Stimulated activated CD4-positive, alpha-beta T cell treated with anti-CD3 and anti-CD28 coated beads, Interleukin-15, amount 100 ng/mL, for 24 hours (primary cell): ENCODE measurements around the gene HAPLN2.
A peak's percentile ranks its signal among the peaks of the same experiment; 100 is the strongest.

Experiments used
- DNase-seq: peaks from one replicate; pipeline ENCODE4 v3.0.0-alpha.2; 2020

HAPLN2 gene

GRCh38 chr1:156646738-156647211, 27.6 kb downstream of the HAPLN2 start:
- no peak for DNase-seq

- DNase-seq, result no peak
These were observed 28.1 kb downstream of the HAPLN2 start for GRCh38 chr1:156647351-156647750.

DNA sequence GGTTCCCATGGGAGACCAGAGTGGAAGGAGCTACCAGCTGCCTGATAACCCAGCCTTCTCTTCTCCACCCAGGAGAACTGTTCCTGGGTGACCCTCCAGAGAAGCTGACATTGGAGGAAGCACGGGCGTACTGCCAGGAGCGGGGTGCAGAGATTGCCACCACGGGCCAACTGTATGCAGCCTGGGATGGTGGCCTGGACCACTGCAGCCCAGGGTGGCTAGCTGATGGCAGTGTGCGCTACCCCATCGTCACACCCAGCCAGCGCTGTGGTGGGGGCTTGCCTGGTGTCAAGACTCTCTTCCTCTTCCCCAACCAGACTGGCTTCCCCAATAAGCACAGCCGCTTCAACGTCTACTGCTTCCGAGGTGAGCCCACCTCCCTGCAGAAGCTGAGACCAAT, 29.3 kb downstream of the HAPLN2 start:
- DNase-seq, result no peak

DNA sequence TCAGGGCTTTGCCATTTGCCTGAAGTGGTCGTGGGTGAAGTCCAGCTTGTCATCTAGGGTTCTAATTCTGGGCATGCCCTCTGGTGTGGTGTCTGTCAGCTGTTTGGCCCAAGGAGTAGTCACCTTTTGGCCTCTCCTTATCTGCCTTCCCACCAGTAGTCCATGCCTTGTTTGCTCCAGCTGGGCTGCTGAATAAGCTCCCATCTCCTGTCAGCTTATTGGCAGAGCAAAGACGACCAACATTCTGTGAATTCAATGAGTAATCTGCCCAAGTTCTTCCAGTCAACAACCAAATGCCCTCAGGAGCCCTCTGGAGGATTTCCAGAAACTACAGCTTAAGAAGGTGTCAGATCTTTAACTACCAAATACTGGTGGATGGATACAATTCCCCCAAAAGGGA, 29.7 kb downstream of the HAPLN2 start:
- DNase-seq, result no peak

DNA sequence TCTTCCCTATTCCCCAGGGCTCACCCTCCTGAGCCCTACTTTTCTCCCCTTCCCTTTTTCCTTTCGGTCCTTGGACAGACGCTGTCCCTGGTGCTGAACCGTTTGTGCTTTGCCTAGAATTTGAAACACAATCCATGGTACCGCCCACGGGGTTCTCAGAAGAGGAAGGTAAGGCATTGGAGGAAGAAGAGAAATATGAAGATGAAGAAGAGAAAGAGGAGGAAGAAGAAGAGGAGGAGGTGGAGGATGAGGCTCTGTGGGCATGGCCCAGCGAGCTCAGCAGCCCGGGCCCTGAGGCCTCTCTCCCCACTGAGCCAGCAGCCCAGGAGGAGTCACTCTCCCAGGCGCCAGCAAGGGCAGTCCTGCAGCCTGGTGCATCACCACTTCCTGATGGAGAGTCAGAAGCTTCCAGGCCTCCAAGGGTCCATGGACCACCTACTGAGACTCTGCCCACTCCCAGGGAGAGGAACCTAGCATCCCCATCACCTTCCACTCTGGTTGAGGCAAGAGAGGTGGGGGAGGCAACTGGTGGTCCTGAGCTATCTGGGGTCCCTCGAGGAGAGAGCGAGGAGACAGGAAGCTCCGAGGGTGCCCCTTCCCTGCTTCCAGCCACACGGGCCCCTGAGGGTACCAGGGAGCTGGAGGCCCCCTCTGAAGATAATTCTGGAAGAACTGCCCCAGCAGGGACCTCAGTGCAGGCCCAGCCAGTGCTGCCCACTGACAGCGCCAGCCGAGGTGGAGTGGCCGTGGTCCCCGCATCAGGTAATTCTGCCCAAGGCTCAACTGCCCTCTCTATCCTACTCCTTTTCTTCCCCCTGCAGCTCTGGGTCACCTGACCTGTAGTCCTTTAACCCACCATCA, 33.1 kb downstream of the HAPLN2 start:
- DNase-seq, result peak; percentile 41

DNA sequence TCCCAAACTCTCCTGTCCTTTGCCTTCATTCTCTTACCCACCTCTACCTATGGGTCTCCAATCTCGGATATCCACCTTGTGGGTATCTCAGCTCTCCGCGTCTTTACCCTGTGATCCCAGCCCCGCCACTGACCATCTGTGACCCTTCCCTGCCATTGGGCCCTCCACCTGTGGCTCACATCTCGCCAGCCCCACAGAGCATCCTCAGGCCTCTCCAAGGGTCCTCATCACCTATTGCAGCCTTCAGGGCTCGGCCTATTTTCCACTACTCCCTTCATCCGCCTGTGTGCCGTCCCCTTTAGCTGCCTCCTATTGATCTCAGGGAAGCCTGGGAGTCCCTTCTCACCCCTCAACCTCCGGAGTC, 33.8 kb downstream of the HAPLN2 start:
- DNase-seq, result no peak

DNA sequence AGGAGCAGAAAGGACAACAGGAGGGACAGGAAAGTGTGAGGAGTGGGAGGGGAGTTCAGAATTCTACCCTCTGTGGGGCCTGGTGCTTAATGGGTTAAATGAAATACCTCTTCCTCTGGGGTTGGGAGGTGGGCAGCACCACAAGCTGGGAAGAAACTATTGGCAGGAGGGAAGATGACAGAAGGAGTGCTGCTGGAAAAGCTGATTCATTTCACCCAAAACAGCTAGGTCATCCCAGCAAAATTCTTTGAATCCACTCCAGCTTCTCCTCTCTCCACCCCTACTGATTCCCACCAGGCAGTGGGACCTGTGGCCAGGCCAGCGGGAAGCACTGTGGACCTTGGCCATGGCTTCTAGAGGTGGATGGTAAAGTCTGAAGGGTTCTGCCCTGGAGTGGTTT, 35.5 kb downstream of the HAPLN2 start:
- no peak for DNase-seq

GRCh38 chr1:156655151-156655903, 36.1 kb downstream of the HAPLN2 start:
- DNase-seq, result no peak

GRCh38 chr1:156655904-156656516, 36.8 kb downstream of the HAPLN2 start:
- DNase-seq, result no peak

GRCh38 chr1:156656806-156657740, 37.9 kb downstream of the HAPLN2 start:
- DNase-seq, result peak; percentile 83

GRCh38 chr1:156657741-156658319, 38.6 kb downstream of the HAPLN2 start:
- no peak for DNase-seq

DNA sequence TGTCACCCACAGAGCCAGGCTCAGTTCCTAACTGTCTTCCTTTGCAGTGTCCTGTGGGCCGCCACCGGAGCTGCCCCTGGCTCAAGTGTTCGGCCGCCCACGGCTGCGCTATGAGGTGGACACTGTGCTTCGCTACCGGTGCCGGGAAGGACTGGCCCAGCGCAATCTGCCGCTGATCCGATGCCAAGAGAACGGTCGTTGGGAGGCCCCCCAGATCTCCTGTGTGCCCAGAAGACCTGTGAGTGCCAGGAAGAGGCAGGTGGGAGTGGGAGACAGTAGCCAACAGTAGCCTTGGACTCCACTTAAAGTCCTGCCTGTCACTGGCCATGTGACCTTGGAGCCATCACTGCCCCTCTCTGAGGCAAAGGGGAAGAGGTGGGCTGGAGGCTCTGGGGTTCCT, 39.3 kb downstream of the HAPLN2 start:
- no peak for DNase-seq

- DNase-seq, result no peak
These were observed 39.8 kb downstream of the HAPLN2 start for GRCh38 chr1:156658945-156659574.

DNA sequence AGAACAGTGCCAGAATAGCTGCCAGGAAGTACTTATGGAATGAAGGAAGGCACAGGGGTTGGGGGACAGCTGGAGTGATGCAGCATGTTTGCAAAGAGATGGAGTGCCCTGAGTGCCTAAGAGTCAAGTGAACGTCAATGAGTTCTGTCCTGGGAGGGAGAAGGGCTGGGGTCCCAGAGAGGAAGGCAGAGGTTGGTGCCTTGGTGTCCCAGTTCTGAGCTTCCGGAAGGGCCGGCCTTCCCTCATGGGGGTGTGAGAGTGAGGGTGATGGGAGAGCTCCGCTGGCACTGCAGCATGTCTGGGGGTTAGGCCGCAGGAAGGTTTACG, 40.4 kb downstream of the HAPLN2 start:
- no peak for DNase-seq

- DNase-seq, result peak; percentile 97
These were observed 41.0 kb downstream of the HAPLN2 start for GRCh38 chr1:156659988-156660751.

DNA sequence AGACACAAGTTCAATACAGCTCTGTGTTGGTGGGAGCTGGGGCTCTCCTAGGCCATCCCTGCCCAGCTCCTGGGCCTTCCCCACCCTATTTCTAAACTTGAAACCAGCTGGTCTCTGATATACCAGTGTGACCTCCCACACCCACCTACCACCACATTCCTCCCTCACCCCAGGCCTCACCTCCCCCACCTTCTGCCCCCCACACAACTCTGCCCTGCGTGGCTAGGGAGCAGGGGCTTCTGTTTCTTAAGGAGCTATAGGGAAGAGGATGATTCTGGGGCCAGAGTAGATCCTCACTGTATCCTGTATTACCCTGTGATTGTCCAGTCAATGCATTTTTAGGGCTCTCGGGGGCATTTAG, 41.5 kb downstream of the HAPLN2 start:
- DNase-seq, result no peak

GRCh38 chr1:156662005-156662799, 43.0 kb downstream of the HAPLN2 start:
- DNase-seq, result no peak

- DNase-seq, result no peak
These were observed 43.5 kb downstream of the HAPLN2 start for GRCh38 chr1:156662800-156663055.

DNA sequence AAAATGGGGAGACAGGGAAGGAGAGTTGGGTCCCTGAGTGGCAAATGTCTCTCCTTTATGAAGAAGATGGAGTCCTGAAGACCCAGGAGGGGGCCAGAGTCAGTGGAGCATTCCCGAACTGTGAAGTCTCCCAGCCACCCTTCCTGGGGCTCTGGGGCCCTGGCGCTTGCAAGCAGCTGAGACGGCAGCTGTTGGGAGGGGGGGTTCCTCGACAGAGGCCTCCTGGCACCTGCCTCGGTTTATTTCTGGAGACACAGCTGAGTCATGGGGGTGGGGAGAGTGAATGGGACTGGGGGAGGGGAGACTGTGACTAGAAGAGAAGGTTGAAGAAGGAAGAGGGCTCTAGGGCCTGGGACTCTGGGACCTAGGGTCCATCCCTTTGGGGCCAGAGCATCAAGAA, 44.0 kb downstream of the HAPLN2 start:
- DNase-seq, result no peak

GRCh38 chr1:156664046-156664766, 45.0 kb downstream of the HAPLN2 start:
- DNase-seq, result no peak
